ENCODE results near the gene BLVRB. TPM values are rescaled to one million over a fixed set of nuclear protein-coding genes. Genes with fewer than 3 reads are reported as not detected.
"Not testable (repeated sequence)": the region's sequence is repeated elsewhere in the genome, so short reads cannot be mapped to it uniquely, and the experiment has no call there.

BLVRB gene
- total RNA-seq, 1 donor from 2014 or later: 11.3 TPM

GRCh38 chr19:40457048-40457447, 8.5 kb downstream of the BLVRB start:
- no peak overlapping the region for H3K27ac ChIP-seq
- no peak overlapping the region for H3K9ac ChIP-seq
- TF ChIP-seq EZH2phosphoT487 (IDR thresholded peaks at IDR 0.05) (no peak), EZH2 (IDR thresholded peaks at IDR 0.05) (no peak), CTCF (IDR thresholded peaks at IDR 0.05) (no peak)
- no peak overlapping the region for H3K27ac Mint-ChIP-seq
- H3K4me3 Mint-ChIP-seq: no peak overlapping the region
- no peaks in the 10 kb centered on the region for H3F3A ChIP-seq (ENCODE audit: low read depth)
- no peaks in the 10 kb centered on the region for H3K36me3 Mint-ChIP-seq
- H4K20me1 ChIP-seq (ENCODE audit: low read depth): no peaks in the 10 kb centered on the region
- no peaks in the 10 kb centered on the region for H3K36me3 ChIP-seq
- H3K9me3 ChIP-seq (ENCODE audit: low read depth): no peaks in the 10 kb centered on the region
- H3K4me2 ChIP-seq: no peak overlapping the region
- no peaks in the 10 kb centered on the region for H3K79me2 ChIP-seq (ENCODE audit: low read depth)
- H3K9me3 Mint-ChIP-seq: no peaks in the 10 kb centered on the region
- DNase-seq (ENCODE audit: low spot score): no peak
- H3K4me1 Mint-ChIP-seq: peaks cover 2% of the 10 kb centered on the region
- H3K4me3 ChIP-seq: no peak overlapping the region
- no peaks in the 10 kb centered on the region for H3K4me1 ChIP-seq
- H3K27me3 ChIP-seq: no peaks in the 10 kb centered on the region
- H3K27me3 Mint-ChIP-seq (ENCODE audit: insufficient read depth, low read depth): peaks cover 3% of the 10 kb centered on the region
- no peak overlapping the region for H2AFZ ChIP-seq (replicated peaks)

- not testable (repeated sequence) for H3K4me2 ChIP-seq, H3K27me3 ChIP-seq
Observed at GRCh38 chr19:40453943-40454342, 11.6 kb downstream of the BLVRB start.

GRCh38 chr19:40453151-40453735, 12.3 kb downstream of the BLVRB start:
- TF ChIP-seq EZH2 (IDR thresholded peaks at IDR 0.05) (no peak), EZH2phosphoT487 (IDR thresholded peaks at IDR 0.05) (no peak), CTCF (IDR thresholded peaks at IDR 0.05) (no peak)
- no peak overlapping the region for H3K4me3 ChIP-seq
- H3K4me2 ChIP-seq: no peak overlapping the region
- no peaks in the 10 kb centered on the region for H3K9me3 Mint-ChIP-seq
- H3K79me2 ChIP-seq (ENCODE audit: low read depth): no peaks in the 10 kb centered on the region
- no peak overlapping the region for H3K27ac ChIP-seq
- no peaks in the 10 kb centered on the region for H3K9me3 ChIP-seq (ENCODE audit: low read depth)
- no peak for DNase-seq (ENCODE audit: low spot score)
- no peaks in the 10 kb centered on the region for H3K36me3 Mint-ChIP-seq
- no peak overlapping the region for H2AFZ ChIP-seq (replicated peaks)
- H3K4me1 Mint-ChIP-seq: peaks cover 4% of the 10 kb centered on the region
- H3K4me3 Mint-ChIP-seq: no peak overlapping the region
- peaks cover 5% of the 10 kb centered on the region for H3K27me3 Mint-ChIP-seq (ENCODE audit: insufficient read depth, low read depth)
- H3K27ac Mint-ChIP-seq: peak overlapping the region; percentile 15
- H3F3A ChIP-seq (ENCODE audit: low read depth): no peaks in the 10 kb centered on the region
- no peaks in the 10 kb centered on the region for H3K27me3 ChIP-seq
- H3K9ac ChIP-seq: no peak overlapping the region
- H3K36me3 ChIP-seq: no peaks in the 10 kb centered on the region
- H4K20me1 ChIP-seq (ENCODE audit: low read depth): no peaks in the 10 kb centered on the region
- H3K4me1 ChIP-seq: no peaks in the 10 kb centered on the region

More at GRCh38 chr19:40453943-40454342, 11.6 kb downstream of the BLVRB start:
- H3K9me3 Mint-ChIP-seq; H3F3A ChIP-seq (ENCODE audit: low read depth); DNase-seq (ENCODE audit: low spot score); H3K36me3 Mint-ChIP-seq; H3K27me3 Mint-ChIP-seq (ENCODE audit: insufficient read depth, low read depth); H3K9me3 ChIP-seq (ENCODE audit: low read depth); H3K4me1 ChIP-seq; H3K4me3 ChIP-seq; H3K4me3 Mint-ChIP-seq; H3K79me2 ChIP-seq (ENCODE audit: low read depth); H2AFZ ChIP-seq (replicated peaks); H3K27ac ChIP-seq; H3K36me3 ChIP-seq; H4K20me1 ChIP-seq (ENCODE audit: low read depth); H3K4me1 Mint-ChIP-seq; H3K27ac Mint-ChIP-seq; H3K9ac ChIP-seq: not testable (repeated sequence)

- no peaks in the 10 kb centered on the region for H3K9me3 Mint-ChIP-seq
- no peak overlapping the region for H3K9ac ChIP-seq
- H3F3A ChIP-seq (ENCODE audit: low read depth): no peaks in the 10 kb centered on the region
- H2AFZ ChIP-seq (replicated peaks): no peak overlapping the region
- H3K4me3 ChIP-seq: no peak overlapping the region
- no peaks in the 10 kb centered on the region for H3K9me3 ChIP-seq (ENCODE audit: low read depth)
- TF ChIP-seq EZH2phosphoT487 (IDR thresholded peaks at IDR 0.05): no peak
- TF ChIP-seq CTCF (IDR thresholded peaks at IDR 0.05): no peak
- TF ChIP-seq EZH2 (IDR thresholded peaks at IDR 0.05): no peak
- no peaks in the 10 kb centered on the region for H3K27me3 ChIP-seq
- H3K27ac ChIP-seq: no peak overlapping the region
- H4K20me1 ChIP-seq (ENCODE audit: low read depth): no peaks in the 10 kb centered on the region
- no peak overlapping the region for H3K4me2 ChIP-seq
- peak overlapping the region; percentile 87 for H3K27ac Mint-ChIP-seq
- no peaks in the 10 kb centered on the region for H3K36me3 ChIP-seq
- no peaks in the 10 kb centered on the region for H3K4me1 ChIP-seq
- peaks cover 5% of the 10 kb centered on the region for H3K27me3 Mint-ChIP-seq (ENCODE audit: insufficient read depth, low read depth)
- no peaks in the 10 kb centered on the region for H3K36me3 Mint-ChIP-seq
- H3K4me3 Mint-ChIP-seq: no peak overlapping the region
- H3K4me1 Mint-ChIP-seq: peaks cover 4% of the 10 kb centered on the region
- no peak for DNase-seq (ENCODE audit: low spot score)
- H3K79me2 ChIP-seq (ENCODE audit: low read depth): no peaks in the 10 kb centered on the region
Observed at GRCh38 chr19:40452016-40452415, 13.5 kb downstream of the BLVRB start.

Data from neural progenitor cell (in vitro differentiated cells).